ENCODE data around the gene ACSS2. TPM values are rescaled to one million over a fixed set of nuclear protein-coding genes. Genes with fewer than 3 reads are reported as not detected.

ACSS2 gene
- total and polyA plus RNA-seq, 2 of the 8 experiments (the other 6 are each of a cell fraction or from before 2014, with no cell fraction given), result 17.7 to 24.2 TPM

- no peak for TF ChIP-seq MAX (IDR thresholded peaks at IDR 0.05)
- no peak for TF ChIP-seq CBX5 (IDR thresholded peaks at IDR 0.05; ENCODE audit: low read depth, low read length)
- no peak for TF ChIP-seq GABPA (IDR thresholded peaks at IDR 0.05; ENCODE audit: borderline replicate concordance, insufficient read depth, low read length)
- no peak for TF ChIP-seq TBP (IDR thresholded peaks at IDR 0.05; ENCODE audit: low read depth, low read length)
- TF ChIP-seq TEAD4 (IDR thresholded peaks at IDR 0.05; ENCODE audit: low read depth, low read length), result no peak
- TF ChIP-seq EZH2 (IDR thresholded peaks at IDR 0.05; ENCODE audit: low read depth, low read length, severe bottlenecking), result no peak
- TF ChIP-seq CHD7 (IDR thresholded peaks at IDR 0.05; ENCODE audit: insufficient replicate concordance, low read length), result no peak
These were observed 15.0 kb downstream of the ACSS2 start (continued) for GRCh38 chr20:34891166-34892062.
